A673 (cell line): ENCODE results near the gene FAM114A2. TPM values are rescaled to one million over a fixed set of nuclear protein-coding genes. Genes with fewer than 3 reads are reported as not detected.

Experiments
- BruUV-seq: library from RNA; stranded (reverse); fragments of 400-500 nt; replicated peaks from 2 replicates; lab custom pipeline; 2021; lab: Mats Ljungman, UMichigan
- CTCF ChIA-PET: fragments of 300-600 bp; sonication (Branson Sonifier 250); formaldehyde crosslinking; loops from one replicate; lab custom pipeline; 2022; ENCODE audit warnings: antibody characterized with exemption; lab: Charles Lee
- POLR2A ChIA-PET: fragments of 300-600 bp; sonication (Branson Sonifier 250); formaldehyde crosslinking; loops from one replicate; lab custom pipeline; 2022; ENCODE audit warnings: antibody characterized with exemption; ENCODE audit not compliant: low non-redundant PET; lab: Charles Lee
- DNase-seq: peaks from one replicate; pipeline ENCODE4 v3.0.0-alpha.2; 2015; ENCODE audit warnings: low spot score
- H3K27ac ChIP-seq: fragments of 200-600 bp; sonication (generic); 2 replicates; pipeline ENCODE4 v1.5.1; 2016; ENCODE audit warnings: mixed run types, low read depth, mild to moderate bottlenecking, mixed read lengths, antibody characterized with exemption, low read length; ENCODE audit not compliant: poor library complexity, severe bottlenecking
- H3K27me3 ChIP-seq: fragments of 200-600 bp; sonication (generic); replicated peaks from 2 replicates; pipeline ENCODE4 v1.6.1; 2017; ENCODE audit warnings: mixed run types, low read depth, mild to moderate bottlenecking, mixed read lengths, antibody characterized with exemption, low read length; ENCODE audit not compliant: insufficient read depth, poor library complexity
- H3K36me3 ChIP-seq: fragments of 200-600 bp; sonication (generic); 2 replicates; pipeline ENCODE4 v1.6.1; 2016; ENCODE audit warnings: mixed run types, mild to moderate bottlenecking, mixed read lengths, antibody characterized with exemption, low read length; ENCODE audit not compliant: insufficient read depth, poor library complexity, severe bottlenecking
- H3K4me1 ChIP-seq: fragments of 200-600 bp; sonication (generic); 2 replicates; pipeline ENCODE4 v1.6.1; 2017; ENCODE audit warnings: mixed run types, mild to moderate bottlenecking, mixed read lengths, antibody characterized with exemption, low read length; ENCODE audit not compliant: insufficient read depth, poor library complexity, severe bottlenecking
- H3K4me3 ChIP-seq: fragments of 200-600 bp; sonication (generic); 2 replicates; pipeline ENCODE4 v1.5.1; 2016; ENCODE audit warnings: low read depth, mixed run types, mild to moderate bottlenecking, mixed read lengths, low read length; ENCODE audit not compliant: poor library complexity, severe bottlenecking
- H3K9me3 ChIP-seq: fragments of 200-600 bp; sonication (generic); 2 replicates; pipeline ENCODE4 v1.6.1; 2016; ENCODE audit warnings: mixed run types, low read depth, mild to moderate bottlenecking, mixed read lengths, antibody characterized with exemption, low read length; ENCODE audit not compliant: poor library complexity, severe bottlenecking
- EZH2 ChIP-seq: fragments of 200-600 bp; sonication (generic); IDR thresholded peaks from 2 replicates; pipeline ENCODE4 v1.6.1; 2017; ENCODE audit warnings: borderline replicate concordance, low read depth, mild to moderate bottlenecking, mixed read lengths, antibody characterized with exemption, low read length; ENCODE audit not compliant: poor library complexity, severe bottlenecking
- intact Hi-C: fragments of 100-400 bp; cut with micrococcal nuclease; formaldehyde crosslinking; loops from one replicate; pipeline ENCODE4 v1.10.0; 2022; ENCODE audit not compliant: unreplicated experiment
- total RNA-seq: library from RNA; stranded (reverse); gene quantifications from 2 replicates; pipeline ENCODE4 v1.2.3, GENCODE V29; 2021
- TF ChIP-seq, protein P1 (sequence below): fragments of 300-800, 200-600 bp; sonication (generic); conservative IDR thresholded peaks from 2 replicates; pipeline ENCODE4 v1.5.1; 2017; ENCODE audit warnings: low read depth, mild to moderate bottlenecking, antibody characterized with exemption, low read length, moderate library complexity, mixed read lengths

Gene FAM114A2
- total RNA-seq, 1 experiment from 2014 or later, result 23.5 TPM

DNA sequence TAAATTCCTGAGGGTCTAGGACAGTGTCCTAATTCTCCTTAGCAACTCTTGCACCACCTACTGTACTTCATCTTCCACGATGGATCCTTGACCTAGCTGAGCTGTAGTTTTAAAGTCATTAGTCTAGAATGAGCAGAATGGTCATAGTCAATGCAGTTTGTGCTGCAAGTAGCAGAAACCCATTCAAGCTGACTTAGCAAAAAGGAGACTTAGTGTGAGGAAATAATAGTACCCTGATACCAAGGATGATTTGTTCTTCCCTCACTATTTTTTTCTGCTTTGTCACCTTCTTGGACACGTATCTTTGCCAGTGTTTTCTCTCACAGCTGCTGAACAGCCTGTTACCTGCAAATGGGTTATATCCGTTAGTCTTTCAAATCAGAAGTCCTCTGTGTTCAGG is 5.4 kb upstream of the FAM114A2 start:
- intact Hi-C loops, result no loop called here
- Histone ChIP-seq H3K4me3 (no peak overlapping the region), H3K27ac (no peak overlapping the region), H3K36me3 (no peaks in the 10 kb centered on the region), H3K4me1 (peaks cover 33% of the 10 kb centered on the region), H3K9me3 (no peaks in the 10 kb centered on the region), H3K27me3 (no peaks in the 10 kb centered on the region)
- ChIA-PET POLR2A (no interaction called here), CTCF (no interaction called here)
- DNase-seq, result no peak
- no peak for TF ChIP-seq EZH2
- TF ChIP-seq, protein P1, sequence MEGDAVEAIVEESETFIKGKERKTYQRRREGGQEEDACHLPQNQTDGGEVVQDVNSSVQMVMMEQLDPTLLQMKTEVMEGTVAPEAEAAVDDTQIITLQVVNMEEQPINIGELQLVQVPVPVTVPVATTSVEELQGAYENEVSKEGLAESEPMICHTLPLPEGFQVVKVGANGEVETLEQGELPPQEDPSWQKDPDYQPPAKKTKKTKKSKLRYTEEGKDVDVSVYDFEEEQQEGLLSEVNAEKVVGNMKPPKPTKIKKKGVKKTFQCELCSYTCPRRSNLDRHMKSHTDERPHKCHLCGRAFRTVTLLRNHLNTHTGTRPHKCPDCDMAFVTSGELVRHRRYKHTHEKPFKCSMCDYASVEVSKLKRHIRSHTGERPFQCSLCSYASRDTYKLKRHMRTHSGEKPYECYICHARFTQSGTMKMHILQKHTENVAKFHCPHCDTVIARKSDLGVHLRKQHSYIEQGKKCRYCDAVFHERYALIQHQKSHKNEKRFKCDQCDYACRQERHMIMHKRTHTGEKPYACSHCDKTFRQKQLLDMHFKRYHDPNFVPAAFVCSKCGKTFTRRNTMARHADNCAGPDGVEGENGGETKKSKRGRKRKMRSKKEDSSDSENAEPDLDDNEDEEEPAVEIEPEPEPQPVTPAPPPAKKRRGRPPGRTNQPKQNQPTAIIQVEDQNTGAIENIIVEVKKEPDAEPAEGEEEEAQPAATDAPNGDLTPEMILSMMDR, result no peak
- BruUV-seq, result no TSS peak

DNA sequence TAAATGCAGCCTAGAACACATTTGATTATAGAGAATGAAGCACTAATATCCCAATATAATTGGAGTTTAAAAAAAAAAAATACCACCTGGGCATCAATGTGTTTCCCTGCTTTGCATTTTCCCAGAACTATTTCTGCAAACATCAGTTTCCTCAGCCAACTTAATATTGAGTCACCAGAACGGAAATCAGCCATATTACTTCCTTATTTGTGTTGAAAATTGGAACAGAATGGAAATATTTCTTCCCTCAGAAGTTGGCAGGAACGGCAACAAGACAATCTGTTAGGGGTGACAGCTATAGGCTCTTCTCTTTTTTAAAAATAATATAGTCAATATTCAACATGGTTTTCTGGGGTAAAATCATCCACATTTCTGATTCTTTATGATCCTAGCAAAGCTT is 4.1 kb upstream of the FAM114A2 start:
- H3K27me3 ChIP-seq, result no peaks in the 10 kb centered on the region
- intact Hi-C loops, result no loop called here
- ChIA-PET POLR2A (no interaction called here), CTCF (no interaction called here)
- H3K4me1 ChIP-seq, result peaks cover 20% of the 10 kb centered on the region
- no peaks in the 10 kb centered on the region for H3K36me3 ChIP-seq
- BruUV-seq, result no TSS peak
- no peaks in the 10 kb centered on the region for H3K9me3 ChIP-seq
- DNase-seq, result no peak
- H3K4me3 ChIP-seq, result no peak overlapping the region
- no peak overlapping the region for H3K27ac ChIP-seq
- TF ChIP-seq, protein P1, result no peak
- no peak for TF ChIP-seq EZH2

DNA sequence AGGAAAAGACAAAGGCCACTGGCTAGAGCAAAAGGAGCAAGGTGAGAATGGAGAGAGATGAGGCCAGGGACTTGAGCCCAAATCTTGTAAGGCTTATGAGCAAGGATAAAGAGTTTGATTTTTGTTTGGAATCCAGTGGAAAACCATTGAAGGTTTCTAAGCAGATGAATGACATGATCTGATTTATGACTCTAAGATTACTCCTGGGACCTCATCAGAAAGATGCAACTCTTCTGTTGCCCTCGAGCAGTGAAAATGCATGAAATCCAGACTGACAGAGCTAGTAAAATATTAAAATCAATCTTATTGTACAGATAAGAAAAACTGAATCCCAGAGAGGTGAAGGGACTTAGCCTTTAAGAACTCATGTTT is 734 bp upstream of the FAM114A2 start:
- H3K36me3 ChIP-seq, result no peaks in the 10 kb centered on the region
- no peaks in the 10 kb centered on the region for H3K4me1 ChIP-seq
- peak overlapping the region; percentile 87 for H3K4me3 ChIP-seq
- no peaks in the 10 kb centered on the region for H3K27me3 ChIP-seq
- TF ChIP-seq, protein P1, result no peak
- no peak for TF ChIP-seq EZH2
- no peak for DNase-seq
- intact Hi-C loops, result no loop called here
- no TSS peak for BruUV-seq
- H3K9me3 ChIP-seq, result no peaks in the 10 kb centered on the region
- H3K27ac ChIP-seq, result peak overlapping the region; percentile 83
- POLR2A ChIA-PET, result no interaction called here
- CTCF ChIA-PET, result no interaction called here
